Ammon's horn (tissue), 1 donor: ENCODE measurements around the gene RBM43.
"Not testable (repeated sequence)": the region's sequence is repeated elsewhere in the genome, so short reads cannot be mapped to it uniquely, and the experiment has no call there.

ENCODE experiments used
- DNase-seq: peaks from one replicate; pipeline ENCODE4 v3.0.0-alpha.2; 2016; ENCODE audit warnings: low spot score

The RBM43 gene

DNA sequence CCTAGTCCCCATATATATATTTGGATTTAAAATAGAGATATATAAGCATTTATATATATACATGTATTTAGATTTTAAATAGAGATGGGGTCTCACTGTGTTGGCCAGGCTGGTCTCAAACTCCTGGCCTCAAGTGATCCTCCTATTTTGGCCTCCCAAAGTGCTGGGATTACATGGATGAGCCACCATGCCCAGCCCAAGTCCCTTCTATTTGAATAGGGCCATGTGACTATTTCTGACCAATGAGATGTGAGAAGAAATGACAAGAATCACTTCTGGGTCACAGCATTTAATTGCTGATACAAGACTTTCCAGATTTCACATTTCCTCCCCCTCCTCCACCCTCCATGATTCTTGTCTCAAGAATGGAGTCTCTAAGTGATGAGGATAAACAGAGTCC is 6.4 kb upstream of the RBM43 start:
- no peak for DNase-seq

DNA sequence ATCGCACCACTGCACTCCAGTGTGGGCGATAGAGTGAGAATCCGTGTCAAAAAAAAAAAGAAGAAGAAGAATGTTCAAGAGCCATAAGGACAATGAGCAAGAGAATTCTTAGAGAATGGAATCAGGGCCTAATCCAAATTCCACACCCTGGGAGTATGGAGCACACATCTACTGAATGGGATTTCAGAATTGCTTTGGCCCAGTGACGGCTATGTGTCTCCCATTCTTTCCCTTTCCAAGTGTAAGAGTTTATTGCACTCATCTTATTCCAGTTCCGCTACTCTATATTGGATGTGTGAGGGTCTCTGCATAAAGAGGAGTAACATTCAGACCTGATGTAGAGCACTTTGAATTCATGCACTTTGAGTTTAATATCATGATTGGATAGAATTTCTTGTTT is 5.9 kb upstream of the RBM43 start:
- DNase-seq, result no peak

DNA sequence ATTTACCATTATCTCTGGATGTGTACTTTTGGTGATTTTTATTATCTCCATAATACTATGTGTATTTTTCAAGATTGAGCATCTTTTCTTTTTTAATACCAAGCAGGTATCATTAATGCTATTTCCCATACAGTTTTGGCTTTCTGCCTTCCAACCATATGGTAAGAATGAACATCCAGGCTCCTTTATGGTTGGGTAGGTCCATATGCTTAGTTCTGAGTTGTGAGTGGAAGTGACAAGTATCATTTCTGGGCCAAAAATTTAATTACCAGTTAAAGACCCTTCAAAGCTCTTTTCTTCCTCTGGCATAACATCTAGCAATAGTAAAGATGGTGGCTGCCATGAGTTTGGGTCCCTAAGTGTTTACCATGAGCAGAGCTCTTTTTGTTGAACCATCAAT is 4.3 kb upstream of the RBM43 start:
- no peak for DNase-seq

DNA sequence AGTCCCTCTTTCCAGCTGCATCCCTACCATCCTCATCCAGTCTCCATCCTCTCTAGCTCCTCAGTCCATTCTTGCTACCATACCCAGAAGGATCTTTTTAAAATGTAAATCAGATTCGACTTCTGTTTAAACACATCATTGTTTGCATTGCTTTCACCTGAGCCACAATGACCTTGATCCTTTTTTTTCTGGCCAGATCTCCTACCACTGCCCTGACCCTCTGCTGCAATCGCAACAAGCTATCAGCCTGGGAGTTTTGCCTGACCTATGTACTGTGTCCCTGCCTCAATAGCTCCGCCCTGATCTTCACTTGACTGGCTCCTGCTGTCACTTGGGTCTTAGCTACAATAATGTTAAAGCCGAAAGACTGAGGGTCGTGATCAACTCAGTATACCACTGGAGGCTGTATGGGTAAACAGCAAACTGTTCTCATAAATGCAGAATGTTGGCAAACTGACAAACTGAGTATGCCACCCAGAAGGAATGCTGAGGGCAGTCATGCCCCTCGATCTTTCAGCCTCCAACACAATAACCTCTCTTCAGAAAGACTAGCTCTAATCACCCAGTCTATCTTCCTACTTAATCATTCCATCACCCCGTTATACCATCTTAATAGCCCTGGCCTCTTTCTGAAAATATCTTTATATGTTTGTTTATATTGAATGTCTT is 2.6 kb upstream of the RBM43 start:
- DNase-seq, result no peak

DNA sequence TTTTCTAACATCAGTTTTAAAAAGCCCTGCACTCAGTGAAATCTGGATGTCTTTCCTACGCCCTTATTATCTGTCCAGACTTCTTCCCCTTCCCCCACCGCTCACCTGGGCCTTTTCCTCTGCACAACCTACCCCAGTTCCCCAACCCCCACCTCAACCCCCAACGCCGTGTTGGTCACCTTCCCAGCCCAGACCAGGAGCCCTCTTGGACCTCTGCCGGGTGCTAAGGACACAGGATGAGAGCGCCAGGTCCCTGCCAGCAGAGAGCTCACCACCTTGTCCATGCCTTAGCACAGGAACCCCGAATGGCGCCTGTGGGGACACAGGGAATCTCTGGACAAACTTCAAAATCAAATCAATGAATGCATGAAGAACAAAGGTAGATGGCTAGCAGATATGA is 966 bp upstream of the RBM43 start:
- DNase-seq, result no peak

DNA sequence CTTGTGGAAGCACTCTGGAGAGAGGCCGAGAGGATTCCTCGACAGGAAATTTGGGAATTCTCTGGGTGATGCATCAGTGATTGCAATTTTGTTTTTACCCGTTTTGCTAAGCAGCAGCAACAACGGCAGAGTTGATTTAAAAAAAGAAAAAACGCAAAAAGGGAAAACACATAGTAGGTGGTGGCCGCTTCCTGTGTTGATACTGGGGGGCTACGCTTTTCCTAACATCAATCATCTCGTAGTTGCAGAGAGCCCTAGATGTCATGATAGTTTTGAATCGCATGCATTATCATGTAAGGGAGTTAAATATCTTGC is 271 bp upstream of the RBM43 start:
- DNase-seq, result no peak

DNA sequence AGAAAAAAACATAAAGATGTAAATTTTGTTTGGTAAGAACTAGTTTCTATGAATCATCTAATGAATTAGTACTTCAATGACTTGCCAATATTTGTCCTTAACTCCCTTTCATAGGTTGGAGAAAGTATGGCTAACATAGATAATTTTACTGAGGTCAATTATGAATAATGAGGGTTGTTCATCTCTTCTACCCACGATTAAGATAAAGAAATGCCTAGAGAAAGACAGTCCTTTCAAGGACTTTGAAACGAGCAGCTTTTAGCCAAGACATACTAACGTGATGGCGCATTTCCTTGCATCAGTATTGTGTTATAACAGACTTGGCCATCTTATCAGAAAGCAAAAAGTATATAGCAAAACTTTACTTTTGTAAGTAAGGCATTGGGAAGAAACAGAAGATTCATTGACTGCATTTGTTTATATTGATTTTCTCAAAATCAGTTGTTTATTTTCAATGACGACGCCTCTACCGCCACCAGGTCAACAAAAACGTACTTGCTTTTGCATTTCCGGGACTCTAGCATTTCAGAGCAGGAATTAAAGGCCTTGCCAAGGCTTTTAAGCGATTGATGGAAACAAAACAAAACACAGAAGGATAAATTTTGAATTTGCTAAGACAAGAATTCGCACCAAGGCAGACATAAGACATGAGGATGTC is 961 bp downstream of the RBM43 start:
- DNase-seq, result no peak

DNA sequence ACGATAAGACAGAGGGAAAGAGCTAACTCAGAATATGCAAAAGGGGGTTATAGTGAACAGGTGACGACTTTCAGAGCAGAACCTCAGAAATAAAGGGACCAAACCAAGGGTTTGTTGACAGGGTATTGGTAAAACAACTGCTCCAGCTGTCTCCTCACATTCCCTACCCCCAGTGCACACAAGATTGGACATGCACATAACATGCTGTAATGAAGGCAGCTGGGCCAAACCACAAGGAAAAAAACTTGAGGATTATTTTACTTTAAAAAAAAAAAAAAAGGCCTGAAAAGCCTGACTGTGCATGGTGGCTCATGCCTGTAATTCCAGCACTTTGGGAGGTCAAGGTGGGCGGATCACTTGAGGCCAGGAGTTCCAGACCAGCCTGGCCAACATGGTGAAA is 3.5 kb downstream of the RBM43 start:
- no peak for DNase-seq

DNA sequence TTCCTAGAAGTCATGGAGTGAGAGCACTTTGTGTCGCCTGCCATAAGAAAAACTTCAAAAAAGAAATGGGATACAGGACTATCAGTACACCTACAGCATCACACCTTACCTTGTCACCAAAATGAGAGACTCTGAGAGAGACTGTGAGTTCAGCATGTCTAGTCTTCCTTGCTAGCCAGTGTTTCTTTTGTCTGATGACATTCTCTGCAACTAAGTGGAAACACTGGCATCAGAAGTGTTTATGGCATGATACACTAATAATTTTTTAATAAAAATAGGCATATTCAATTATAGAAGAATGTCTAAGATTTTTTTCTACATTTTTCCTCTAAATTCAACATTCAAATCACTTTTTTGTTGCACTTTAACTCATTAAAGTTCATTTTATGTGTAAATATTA is 9.0 kb downstream of the RBM43 start:
- DNase-seq, result no peak

DNA sequence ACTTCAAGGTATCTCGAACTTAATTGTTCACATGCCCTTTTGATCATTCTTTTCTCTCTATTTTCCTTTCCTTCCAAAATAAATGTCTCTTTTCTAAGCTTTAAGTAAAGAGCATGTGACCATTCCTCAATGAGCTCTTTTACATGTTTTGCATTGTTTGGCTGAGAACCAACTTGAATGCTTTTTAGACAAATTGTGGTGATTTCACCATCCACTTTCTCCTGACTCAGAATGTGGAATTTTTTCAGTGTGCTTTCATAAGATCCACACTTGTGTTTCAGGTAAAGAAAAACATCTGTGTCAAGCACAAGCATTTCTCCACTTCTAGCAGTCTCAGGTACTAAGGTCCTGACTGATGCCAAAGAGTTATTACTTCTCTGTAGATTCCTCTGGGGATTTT is 10.7 kb downstream of the RBM43 start:
- DNase-seq, result no peak

DNA sequence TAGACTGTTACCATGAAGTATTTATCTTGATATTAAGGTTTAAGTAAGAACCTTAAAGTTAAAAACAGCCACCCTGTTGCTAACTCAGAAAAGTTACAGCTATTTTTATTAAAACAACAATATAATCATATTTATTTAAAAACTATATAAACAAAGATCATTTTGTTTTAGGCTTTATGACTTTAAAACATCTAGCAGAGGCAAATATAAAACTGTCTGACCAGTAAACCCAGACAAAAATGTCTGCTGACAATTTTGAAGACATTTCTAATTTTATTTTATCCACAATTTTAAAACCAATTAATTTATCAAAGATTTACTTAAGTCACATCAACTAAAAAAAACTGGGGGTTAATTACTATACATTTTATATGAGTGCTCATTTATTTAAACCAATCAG is 14.2 kb downstream of the RBM43 start:
- DNase-seq, result no peak

DNA sequence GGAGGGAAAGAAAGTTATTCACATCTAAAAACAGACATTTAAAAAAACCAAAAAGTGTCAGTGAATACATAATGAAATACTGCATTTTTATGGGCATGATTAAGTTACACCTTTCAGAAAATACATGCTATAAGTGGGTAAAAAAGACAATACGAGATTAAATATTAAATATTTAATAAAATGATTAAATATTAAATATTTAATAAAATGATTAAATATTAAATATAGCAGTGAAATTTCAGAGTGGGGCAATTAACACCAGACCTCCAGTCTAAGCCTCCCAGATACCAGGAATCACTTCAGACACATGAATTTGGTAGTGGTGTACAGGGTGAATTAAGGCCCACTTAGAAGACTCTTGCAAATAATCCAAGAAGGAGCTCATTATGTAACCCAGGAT is 15.5 kb downstream of the RBM43 start:
- DNase-seq, result no peak

DNA sequence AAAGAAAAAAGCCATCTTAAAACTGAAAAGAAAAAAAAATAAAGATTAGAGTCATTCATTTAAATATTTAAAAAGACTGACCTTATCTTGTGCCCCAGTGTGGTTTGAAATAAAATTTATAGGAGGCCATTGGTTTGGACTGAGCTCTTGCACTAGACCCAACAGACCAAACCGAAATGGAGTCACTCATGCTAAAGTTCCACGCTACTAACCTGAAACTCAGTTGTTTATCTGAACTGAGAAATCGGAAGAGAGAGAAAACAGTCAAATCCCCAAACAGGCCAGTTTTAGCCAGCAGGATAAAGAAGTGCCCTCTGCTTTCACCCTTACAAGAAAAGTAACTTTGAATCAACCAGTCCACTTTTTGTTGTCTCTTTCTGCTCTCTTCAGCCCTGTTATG is 18.2 kb downstream of the RBM43 start:
- DNase-seq, result no peak

DNA sequence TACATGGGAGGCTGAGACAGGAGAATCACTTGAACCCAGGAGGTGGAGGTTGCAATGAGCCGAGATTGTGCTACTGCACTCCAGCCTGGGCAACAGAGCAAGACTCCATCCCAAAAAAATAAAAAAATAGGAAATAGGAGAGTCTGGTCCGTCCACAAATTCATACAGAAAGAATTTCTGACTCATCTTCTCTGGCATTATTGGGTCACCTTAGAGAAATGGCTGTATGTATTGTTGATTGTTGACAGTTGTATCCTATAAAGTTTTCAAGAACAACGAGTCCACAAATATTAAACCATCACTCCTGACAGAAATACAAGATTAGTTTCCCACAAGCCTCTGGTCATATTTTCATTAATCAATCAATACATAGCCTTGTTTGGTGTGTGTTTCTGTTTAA is 20.4 kb downstream of the RBM43 start:
- DNase-seq, result no peak

DNA sequence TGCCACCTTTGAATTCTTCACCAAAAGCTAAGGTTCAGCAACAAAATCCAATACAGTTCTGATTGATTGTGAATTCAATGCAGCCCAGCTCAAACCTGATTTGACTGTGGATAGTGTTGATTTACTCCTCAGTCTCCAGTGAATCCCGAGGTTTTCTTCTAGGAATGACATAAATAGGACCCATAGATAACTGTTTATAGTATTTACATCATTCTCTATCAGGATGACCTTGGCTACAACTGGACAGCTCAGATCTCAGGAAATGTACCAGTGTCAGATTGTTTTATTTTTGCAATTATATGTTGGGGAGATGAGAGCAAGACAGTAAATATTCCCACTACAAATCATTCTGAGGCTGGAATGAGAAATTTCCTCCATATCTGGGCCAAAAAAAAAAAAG is 21.2 kb downstream of the RBM43 start:
- DNase-seq, result no peak

DNA sequence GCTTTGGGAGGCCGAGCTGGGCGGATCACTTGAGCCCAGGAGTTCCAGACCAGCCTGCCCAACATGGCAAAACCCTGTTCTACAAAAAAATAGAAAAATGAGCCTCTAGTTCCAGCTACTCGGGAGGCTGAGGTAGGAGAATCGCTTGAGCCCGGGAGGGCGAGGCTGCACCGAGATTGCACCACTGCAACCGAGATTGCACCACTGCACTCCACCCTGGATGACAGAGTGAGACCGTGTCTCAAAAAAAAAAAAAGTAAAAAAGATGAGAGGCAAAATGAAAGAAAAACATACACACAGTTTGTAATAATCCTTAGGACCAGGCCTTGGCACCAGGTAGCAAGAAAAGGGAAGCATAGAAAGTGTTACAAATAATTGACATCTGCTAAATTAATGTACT is 22.0 kb downstream of the RBM43 start:
- DNase-seq, result no peak

DNA sequence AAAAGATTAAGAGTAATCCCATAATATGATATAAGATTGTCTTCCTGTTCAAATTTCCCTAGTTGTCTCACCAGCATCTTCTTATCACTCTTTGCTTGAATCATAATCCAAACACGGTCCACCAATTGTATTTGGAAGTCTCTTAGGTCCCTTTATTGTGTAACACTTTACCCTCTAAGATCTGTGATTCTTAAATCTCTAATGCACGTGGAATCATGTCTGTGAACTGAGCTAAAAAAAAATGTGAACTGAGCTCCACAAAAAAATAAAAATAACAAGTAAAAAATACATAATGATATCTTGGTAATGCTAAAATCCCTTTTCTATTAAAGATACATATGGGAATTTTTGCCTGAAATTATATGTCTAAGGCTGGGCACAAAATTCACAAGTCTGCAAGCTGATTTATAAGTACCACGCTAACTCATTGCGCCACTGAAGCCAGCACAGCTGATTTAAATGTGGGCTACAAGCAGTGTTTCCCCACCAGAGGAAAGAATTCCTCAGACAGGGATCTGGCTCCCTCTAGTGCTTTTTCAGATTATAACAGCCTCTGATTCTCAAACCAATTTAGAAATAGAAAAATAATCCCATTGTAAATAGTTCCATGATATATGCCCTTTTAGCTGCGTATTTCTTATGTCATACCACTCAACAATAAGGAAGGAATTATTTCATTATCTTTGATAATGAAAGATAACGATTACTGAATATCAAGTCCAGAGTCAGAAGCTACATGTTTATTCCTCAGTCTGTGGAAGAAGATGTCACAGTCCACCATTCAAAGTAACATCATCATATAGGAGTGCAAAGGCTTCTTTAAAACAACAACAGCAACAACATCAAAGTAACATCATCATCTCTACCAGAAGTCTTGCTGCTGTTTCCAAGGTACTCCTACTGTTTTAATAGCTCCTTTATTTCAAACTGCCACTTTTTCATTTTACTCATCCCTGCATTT is 22.9 kb downstream of the RBM43 start:
- DNase-seq, result peak; percentile 83

DNA sequence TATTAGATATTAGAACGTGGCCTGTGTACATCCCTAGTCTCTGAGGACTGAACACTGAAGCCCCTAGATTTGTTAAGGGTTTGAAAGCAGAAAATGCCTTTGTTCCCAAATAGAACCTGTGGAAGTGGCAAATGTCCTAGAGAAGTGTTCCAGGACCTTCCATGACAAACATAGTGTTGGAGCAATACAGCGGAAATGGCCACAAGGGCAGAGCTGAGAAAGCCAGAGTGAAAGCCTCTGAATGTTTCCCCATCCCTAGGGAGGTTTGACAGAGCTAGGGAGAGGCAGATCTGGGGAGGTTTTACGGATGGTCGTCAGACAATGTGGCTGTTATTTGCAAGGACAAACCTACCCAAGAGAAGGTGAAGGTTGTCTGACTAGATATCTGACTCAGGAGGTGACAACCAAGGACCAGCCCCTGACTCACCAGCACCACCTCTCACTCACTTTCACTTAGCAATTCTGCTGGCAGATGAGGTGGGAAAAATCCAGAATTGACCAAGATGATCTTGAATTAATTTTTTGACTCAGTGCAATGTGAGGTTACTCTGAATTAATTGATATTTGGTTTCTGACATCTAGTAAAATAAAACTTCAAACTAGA is 24.1 kb downstream of the RBM43 start:
- DNase-seq, result no peak

DNA sequence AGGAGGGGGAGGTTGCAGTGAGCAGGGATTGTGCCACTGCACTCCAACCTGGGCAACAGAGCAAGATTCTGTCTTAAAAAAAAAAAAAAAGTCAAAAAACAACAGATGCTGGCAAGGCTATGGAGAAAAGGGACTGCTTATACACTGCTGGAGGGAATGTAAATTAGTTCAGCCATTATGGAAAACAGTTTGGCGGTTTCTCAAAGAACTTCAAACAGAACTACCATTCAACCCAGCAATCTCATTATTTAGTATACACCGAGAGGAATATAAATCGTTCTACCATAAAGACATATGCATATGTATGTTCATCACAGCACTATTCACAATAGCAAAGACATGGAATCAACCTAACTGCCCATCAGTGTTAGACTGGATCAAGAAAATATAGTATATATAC is 27.9 kb downstream of the RBM43 start:
- not testable (repeated sequence) for DNase-seq

DNA sequence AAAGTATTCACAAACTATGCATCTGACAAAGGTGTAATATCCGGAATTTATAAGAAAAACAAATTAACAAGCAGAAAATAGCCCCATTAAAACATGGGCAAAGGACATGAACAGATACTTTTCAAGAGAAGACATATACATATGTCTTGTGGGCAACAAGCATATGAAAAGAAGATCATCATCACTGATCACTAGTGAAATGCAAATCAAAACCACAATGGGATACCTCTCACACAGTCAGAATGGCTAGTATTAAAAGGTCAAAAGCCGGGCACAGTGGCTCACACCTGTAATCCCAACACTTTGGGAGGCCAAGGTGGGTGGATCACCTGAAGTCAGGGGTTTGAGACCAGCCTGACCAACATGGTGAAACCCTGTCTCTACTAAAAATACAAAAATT is 28.4 kb downstream of the RBM43 start:
- not testable (repeated sequence) for DNase-seq

DNA sequence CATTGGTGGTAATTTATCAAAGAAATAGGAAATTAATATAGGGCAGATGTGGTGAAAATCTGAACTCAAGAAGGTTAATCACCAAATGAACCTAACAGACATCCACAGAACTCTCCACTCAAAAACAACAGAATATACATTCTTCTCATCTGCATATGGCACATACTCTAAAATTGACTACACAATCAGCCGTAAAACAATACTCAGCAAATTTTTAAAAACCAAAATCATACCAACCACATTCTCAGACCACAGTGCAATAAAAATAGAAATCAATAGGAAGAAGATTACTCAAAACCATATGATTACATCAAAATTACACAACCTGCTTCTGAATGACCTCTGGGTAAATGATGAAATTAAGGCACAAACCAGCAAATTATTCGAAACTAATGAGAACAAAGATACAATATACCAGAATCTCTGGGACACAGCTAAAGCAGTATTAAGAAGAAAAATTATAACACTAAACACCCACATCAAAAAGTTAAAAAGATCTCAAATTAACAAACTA is 31.0 kb downstream of the RBM43 start:
- no peak for DNase-seq

DNA sequence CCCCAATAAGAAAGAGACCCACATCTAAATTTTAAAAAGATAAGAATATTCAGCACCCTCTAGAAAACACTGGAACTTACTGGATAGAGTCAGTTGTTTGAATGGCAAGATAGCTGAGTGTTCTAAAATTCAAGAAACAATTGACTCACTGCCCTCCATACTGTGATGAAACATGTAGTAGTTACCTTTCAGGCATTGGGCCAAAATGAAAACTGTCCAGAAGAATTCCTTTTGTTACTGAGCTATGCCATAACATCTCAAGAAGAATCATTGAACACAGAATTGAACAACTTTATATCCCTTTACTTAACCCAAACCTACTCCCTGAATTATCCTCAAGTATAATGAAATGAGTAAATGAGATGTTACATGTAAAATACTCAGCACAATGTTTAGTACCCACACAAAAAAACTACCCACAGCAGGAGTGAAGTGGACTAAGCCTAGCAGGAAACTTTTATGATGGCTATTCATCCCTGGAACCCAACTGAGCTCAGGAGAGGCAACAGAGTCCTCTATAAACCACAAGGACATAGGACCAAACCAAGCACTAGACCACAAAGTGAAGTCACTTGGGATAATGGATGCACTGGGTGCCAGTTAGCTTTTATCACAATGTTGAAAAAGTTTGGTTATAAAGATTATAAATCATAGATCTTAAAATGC is 32.7 kb downstream of the RBM43 start:
- DNase-seq, result no peak
